Stimulated activated CD8-positive, alpha-beta memory T cell treated with anti-CD3 and anti-CD28 coated beads, Interleukin-4, amount 100 ng/mL, for 4 hours (primary cell): ENCODE measurements around the gene MTOR.

ENCODE experiments used
- DNase-seq, 2 donors: peaks; one replicate each; pipeline ENCODE4 v3.0.0-alpha.2; 2020; ENCODE audit warnings: low read depth in 2 of 2, low spot score in 1 of 2

MTOR gene

DNA sequence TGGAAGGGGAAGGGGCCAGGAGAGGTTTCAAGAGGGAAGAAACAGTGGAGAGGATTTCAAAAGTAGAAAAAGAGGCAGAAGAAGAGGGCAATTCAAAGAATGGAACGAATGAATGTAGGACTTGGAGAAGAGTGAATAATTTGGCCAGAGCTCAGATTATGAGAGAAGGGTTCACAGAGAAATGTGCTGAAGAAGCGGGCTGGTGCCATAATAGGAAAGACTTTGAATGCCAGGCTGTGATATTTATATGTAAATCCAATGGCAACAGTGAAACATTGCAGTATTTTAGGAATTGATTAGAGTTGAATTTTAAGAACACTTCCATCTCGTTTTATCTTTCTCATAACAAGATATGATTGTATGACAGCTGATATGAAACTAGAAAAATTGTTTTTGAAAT, 109.2 kb downstream of the MTOR start:
- DNase-seq = no peak

GRCh38 chr1:11152755-11153154, 109.6 kb downstream of the MTOR start:
- DNase-seq = no peak

GRCh38 chr1:11151826-11152612, 110.3 kb downstream of the MTOR start:
- DNase-seq = no peak

- no peak for DNase-seq
Measured at GRCh38 chr1:11151114-11151513, 111.2 kb downstream of the MTOR start.

- no peak for DNase-seq
Measured at GRCh38 chr1:11150326-11150725, 112.0 kb downstream of the MTOR start.

GRCh38 chr1:11147197-11147770, 115.1 kb downstream of the MTOR start:
- no peak for DNase-seq

- no peak for DNase-seq
Measured at GRCh38 chr1:11145741-11146140, 116.6 kb downstream of the MTOR start.

GRCh38 chr1:11144570-11145256, 117.6 kb downstream of the MTOR start:
- DNase-seq = no peak

- DNase-seq = no peak
Measured at GRCh38 chr1:11143907-11144306, 118.4 kb downstream of the MTOR start.

GRCh38 chr1:11143401-11143800, 119.0 kb downstream of the MTOR start:
- DNase-seq = no peak

DNA sequence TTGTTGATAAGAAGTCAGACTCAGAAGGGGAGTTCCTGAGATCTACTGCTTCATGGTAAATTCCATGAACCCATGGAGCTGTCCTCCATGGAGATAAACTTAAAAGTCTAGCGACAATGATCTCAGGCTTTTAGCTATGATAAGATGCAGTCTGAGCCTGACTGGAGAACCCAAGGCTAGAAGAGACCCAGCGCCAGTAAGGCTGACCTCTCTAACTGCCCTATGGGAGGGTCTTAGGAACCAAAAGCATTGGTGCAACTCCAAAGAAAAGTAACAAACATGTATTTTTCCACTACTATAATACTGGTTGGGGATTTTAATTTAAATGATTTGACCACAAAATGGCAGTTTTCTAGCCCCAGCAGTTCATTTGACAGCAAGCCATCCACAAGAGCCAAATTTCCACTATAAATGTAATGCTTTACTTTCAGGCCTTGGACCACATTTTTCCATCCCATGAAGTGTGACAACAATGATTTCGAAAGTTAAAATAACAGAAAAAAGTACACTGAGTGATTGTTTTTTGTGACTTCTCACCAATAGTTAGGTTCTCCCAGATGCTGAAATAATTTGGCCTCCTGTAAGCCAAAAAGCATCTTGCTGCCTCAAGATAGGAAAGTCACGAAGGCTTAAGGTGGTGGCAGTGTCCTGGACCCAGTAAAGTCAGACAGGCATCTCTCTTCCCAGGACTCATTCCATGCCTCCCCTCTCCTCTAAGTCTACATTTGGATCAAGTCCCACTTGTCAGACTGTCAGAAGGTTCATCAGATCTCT, 119.5 kb downstream of the MTOR start:
- DNase-seq = no peak

DNA sequence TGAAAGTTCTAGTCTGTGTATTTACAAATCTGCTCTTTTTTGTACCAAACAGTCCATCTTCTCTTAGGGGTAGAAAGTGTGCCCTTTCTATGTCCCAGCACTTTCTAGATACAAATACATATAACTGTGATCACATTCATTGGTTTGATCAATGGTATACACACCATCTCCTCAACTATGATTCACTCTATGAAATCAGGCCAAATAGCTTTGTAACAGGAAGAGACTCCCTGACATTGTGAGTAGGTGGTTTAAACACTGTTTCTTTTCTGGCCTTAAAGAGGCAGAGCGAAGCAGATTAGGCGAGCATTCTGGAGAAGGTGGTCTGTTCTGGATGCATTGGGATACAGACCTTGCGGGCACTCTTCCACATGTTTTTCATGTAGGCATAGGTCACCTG, 123.4 kb downstream of the MTOR start:
- no peak for DNase-seq

- DNase-seq = no peak
Measured at GRCh38 chr1:11138029-11138428, 124.3 kb downstream of the MTOR start.

DNA sequence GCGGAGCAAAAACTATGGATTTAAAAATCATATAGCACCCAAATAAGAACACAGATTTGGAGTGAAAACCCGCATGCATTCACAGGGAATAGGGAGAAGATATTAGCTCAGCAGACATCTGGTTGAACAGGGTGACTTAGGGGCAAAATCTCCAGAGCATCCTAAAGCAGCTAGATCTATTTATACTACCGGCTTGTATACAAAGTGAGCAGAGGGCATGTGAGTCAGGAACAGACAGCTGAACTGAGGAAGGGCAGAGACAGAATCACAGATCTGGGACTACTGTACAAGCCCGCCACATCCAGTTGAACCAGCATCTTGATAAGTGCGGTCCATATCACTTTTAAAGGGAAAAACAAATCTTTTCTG, 127.5 kb downstream of the MTOR start:
- no peak for DNase-seq

DNA sequence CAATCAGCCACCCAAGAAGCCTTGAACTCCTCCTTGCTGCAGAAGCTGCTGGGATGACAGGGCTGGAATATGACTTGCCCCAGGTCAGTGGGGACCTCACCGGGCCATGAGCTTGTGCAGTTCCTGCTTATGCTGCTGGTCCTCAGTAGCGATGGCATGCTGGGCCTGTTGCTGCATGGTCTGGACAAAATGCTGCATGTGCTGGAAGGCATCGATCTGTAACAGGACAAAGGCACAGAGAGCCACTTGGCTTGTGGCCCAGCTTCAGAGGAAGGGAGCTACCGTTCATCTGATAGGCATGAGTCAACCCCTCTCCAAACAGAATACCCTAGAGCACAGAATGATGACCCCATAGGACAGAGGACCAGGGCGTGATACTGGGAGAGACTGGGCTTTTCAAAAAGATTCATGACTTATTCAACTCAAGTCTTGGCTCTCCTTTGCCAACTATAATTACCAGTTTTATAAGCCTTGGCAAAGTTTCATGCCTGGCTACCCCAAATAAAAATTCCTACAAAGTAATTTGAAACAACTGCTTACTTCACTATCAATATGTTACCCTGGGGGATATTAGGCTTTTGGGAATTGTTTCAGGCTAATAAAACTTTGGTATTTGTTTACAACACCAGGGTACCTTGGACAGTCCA, 128.0 kb downstream of the MTOR start:
- no peak for DNase-seq

- DNase-seq = no peak
Measured at GRCh38 chr1:11132563-11133293, 129.6 kb downstream of the MTOR start.

- DNase-seq = no peak
Measured at GRCh38 chr1:11131816-11132215, 130.5 kb downstream of the MTOR start.

DNA sequence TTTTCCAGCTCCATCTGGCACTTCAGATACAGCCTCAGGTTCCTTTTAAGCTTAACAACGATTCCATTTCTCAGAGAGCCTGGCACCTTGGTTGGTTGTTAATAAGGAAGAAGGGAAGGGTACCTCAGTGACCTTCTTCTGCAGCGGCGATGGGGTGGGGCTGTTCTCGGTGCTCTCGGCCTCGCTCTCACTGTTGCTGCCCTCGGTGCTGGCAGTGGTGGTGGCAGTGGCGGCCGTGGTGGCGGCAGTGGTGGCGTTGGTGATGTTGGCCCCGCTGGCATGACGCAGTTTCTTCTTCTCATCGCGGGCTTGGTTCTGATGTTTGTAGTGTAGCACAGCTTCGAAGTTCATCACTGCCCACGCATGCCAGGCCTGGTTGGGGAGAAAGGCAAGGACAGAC, 131.9 kb downstream of the MTOR start:
- DNase-seq = no peak

- no peak for DNase-seq
Measured at GRCh38 chr1:11129649-11130390, 132.5 kb downstream of the MTOR start.

GRCh38 chr1:11126569-11126968, 135.8 kb downstream of the MTOR start:
- no peak for DNase-seq
